ENCODE results near the gene PCYT2.

GRCh38 chr17:81907219-81908145, 3.7 kb downstream of the PCYT2 start:
- TF ChIP-seq EZH2 (IDR thresholded peaks at IDR 0.05; ENCODE audit: borderline replicate concordance, low read depth, low read length, severe bottlenecking) (no peak), MAX (IDR thresholded peaks at IDR 0.05; ENCODE audit: insufficient read depth, insufficient read length) (no peak), CTCF (IDR thresholded peaks at IDR 0.05; ENCODE audit: extremely low read depth in 1 of 2, insufficient read depth in 1 of 2, low read depth in 1 of 2, low read length in 2 of 2) (no peak), POLR2AphosphoS5 (IDR thresholded peaks at IDR 0.05; ENCODE audit: insufficient read depth, low read depth, low read length) (no peak), POLR2A (IDR thresholded peaks at IDR 0.05; ENCODE audit: low read depth, low read length) (no peak), MYC (IDR thresholded peaks at IDR 0.05; ENCODE audit: low read depth, low read length) (no peak), JUN (IDR thresholded peaks at IDR 0.05; ENCODE audit: borderline replicate concordance, insufficient read depth, insufficient read length, low read depth) (no peak), FOS (IDR thresholded peaks at IDR 0.05; ENCODE audit: borderline replicate concordance, insufficient read depth, low read length) (no peak), GATA2 (IDR thresholded peaks at IDR 0.05; ENCODE audit: insufficient read depth, insufficient read length, low read depth, low read length) (no peak)

All from endothelial cell of umbilical vein (primary cell).